Mesenchymal stem cell (in vitro differentiated cells and primary cell): Measurements from ENCODE around the gene RAB11FIP4.

ENCODE experiments used
- DNase-seq: peaks from one replicate; pipeline ENCODE4 v3.0.0-alpha.2; 2013
- H2AFZ ChIP-seq: one replicate; pipeline ENCODE4 v1.6.1; 2013; ENCODE audit warnings: low read depth, mild to moderate bottlenecking, control low read depth, inconsistent platforms, low read length, moderate library complexity
- H2AK5ac ChIP-seq: 2 replicates; pipeline ENCODE4 v1.6.1; 2013; ENCODE audit warnings: low read length, moderate library complexity, mild to moderate bottlenecking, inconsistent platforms; ENCODE audit not compliant: severe bottlenecking
- H2BK120ac ChIP-seq: one replicate; pipeline ENCODE4 v1.6.1; 2013; ENCODE audit warnings: low read depth, mild to moderate bottlenecking, inconsistent platforms, low read length, moderate library complexity
- H2BK12ac ChIP-seq, 2 experiments: one replicate each; pipeline ENCODE4 v1.6.1; 2013; ENCODE audit warnings: inconsistent platforms in 2 of 2, low read length in 2 of 2, mild to moderate bottlenecking in 2 of 2, moderate library complexity in 2 of 2, control low read depth in 1 of 2
- H2BK15ac ChIP-seq: one replicate; pipeline ENCODE4 v1.6.1; 2013; ENCODE audit warnings: mild to moderate bottlenecking, low read depth, inconsistent platforms; ENCODE audit not compliant: poor library complexity, severe bottlenecking
- H2BK5ac ChIP-seq: 2 replicates; pipeline ENCODE4 v1.6.1; 2013; ENCODE audit warnings: low read depth, mild to moderate bottlenecking, low read length, control low read depth, inconsistent platforms; ENCODE audit not compliant: poor library complexity, severe bottlenecking
- H3K14ac ChIP-seq, 2 experiments: one replicate each; pipeline ENCODE4 v1.6.1; 2013; ENCODE audit warnings: inconsistent platforms in 2 of 2, low read length in 2 of 2, control low read depth in 1 of 2, mild to moderate bottlenecking in 1 of 2, moderate library complexity in 1 of 2
- H3K18ac ChIP-seq, 2 experiments: one replicate each; pipeline ENCODE4 v1.6.1; 2013; ENCODE audit warnings: inconsistent platforms in 2 of 2, low read length in 2 of 2, control low read depth in 1 of 2, low read depth in 1 of 2, mild to moderate bottlenecking in 1 of 2
- H3K23ac ChIP-seq, 2 experiments: one replicate each; pipeline ENCODE4 v1.6.1; 2013; ENCODE audit warnings: inconsistent platforms in 2 of 2, low read length in 2 of 2, mild to moderate bottlenecking in 2 of 2, moderate library complexity in 2 of 2, control low read depth in 1 of 2
- H3K27ac ChIP-seq: 2 replicates; pipeline ENCODE4 v1.5.1; 2013; ENCODE audit warnings: mild to moderate bottlenecking, moderate library complexity, low read length, control low read depth, inconsistent platforms; ENCODE audit not compliant: poor library complexity, severe bottlenecking
- H3K27me3 ChIP-seq, 2 experiments: 2 replicates each; pipeline versions ENCODE4 v1.6.1 to v1.7.0; 2013; ENCODE audit warnings: low read length in 2 of 2, mild to moderate bottlenecking in 2 of 2, moderate library complexity in 2 of 2, control low read depth in 1 of 2, inconsistent platforms in 1 of 2; ENCODE audit not compliant: control insufficient read depth in 1 of 2, insufficient read depth in 1 of 2
- H3K36me3 ChIP-seq, 2 experiments: 2 replicates each; pipeline versions ENCODE4 v1.6.1 to v1.7.0; 2013; ENCODE audit warnings: low read length in 2 of 2, control low read depth in 1 of 2, inconsistent platforms in 1 of 2, low read depth in 1 of 2, mild to moderate bottlenecking in 1 of 2; ENCODE audit not compliant: insufficient read depth in 2 of 2, control insufficient read depth in 1 of 2
- H3K4ac ChIP-seq, 2 experiments: one replicate each; pipeline ENCODE4 v1.6.1; 2013; ENCODE audit warnings: inconsistent platforms in 2 of 2, low read length in 2 of 2, mild to moderate bottlenecking in 2 of 2, moderate library complexity in 2 of 2, control low read depth in 1 of 2, low read depth in 1 of 2
- H3K4me1 ChIP-seq: 2 replicates; pipeline ENCODE4 v1.6.1; 2013; ENCODE audit warnings: low read depth, low read length, control low read depth; ENCODE audit not compliant: control insufficient read depth, insufficient read depth
- H3K4me2 ChIP-seq: 2 replicates; pipeline ENCODE4 v1.6.1; 2013; ENCODE audit warnings: low read length, mild to moderate bottlenecking, inconsistent platforms; ENCODE audit not compliant: poor library complexity, severe bottlenecking
- H3K4me3 ChIP-seq, 2 experiments: 2 replicates each; pipeline versions ENCODE4 v1.5.1 to v1.7.0; 2013; ENCODE audit warnings: low read length in 2 of 2, mild to moderate bottlenecking in 2 of 2, control low read depth in 1 of 2, low read depth in 1 of 2; ENCODE audit not compliant: insufficient read depth in 1 of 2
- H3K79me1 ChIP-seq: replicated peaks from 2 replicates; pipeline ENCODE4 v1.6.1; 2013; ENCODE audit warnings: mild to moderate bottlenecking, control low read depth, low read length, inconsistent platforms; ENCODE audit not compliant: poor library complexity, severe bottlenecking
- H3K9ac ChIP-seq: 2 replicates; pipeline ENCODE4 v1.7.0; 2013; ENCODE audit warnings: mild to moderate bottlenecking, low read length, moderate library complexity
- H3K9me3 ChIP-seq: 2 replicates; pipeline ENCODE4 v1.7.0; 2013; ENCODE audit warnings: mild to moderate bottlenecking, low read length; ENCODE audit not compliant: control insufficient read depth
- H4K8ac ChIP-seq: one replicate; pipeline ENCODE4 v1.6.1; 2013; ENCODE audit warnings: inconsistent platforms, mild to moderate bottlenecking, low read length, moderate library complexity
- H4K91ac ChIP-seq: one replicate; pipeline ENCODE4 v1.6.1; 2013; ENCODE audit warnings: mild to moderate bottlenecking, low read length, inconsistent platforms
- WGBS: methylation state at CpG from one replicate; pipeline ENCODE4 v1.1.7; 2013; ENCODE audit warnings: mixed read lengths; 5-methylcytosine and 5-hydroxymethylcytosine counted together

RAB11FIP4 gene

DNA sequence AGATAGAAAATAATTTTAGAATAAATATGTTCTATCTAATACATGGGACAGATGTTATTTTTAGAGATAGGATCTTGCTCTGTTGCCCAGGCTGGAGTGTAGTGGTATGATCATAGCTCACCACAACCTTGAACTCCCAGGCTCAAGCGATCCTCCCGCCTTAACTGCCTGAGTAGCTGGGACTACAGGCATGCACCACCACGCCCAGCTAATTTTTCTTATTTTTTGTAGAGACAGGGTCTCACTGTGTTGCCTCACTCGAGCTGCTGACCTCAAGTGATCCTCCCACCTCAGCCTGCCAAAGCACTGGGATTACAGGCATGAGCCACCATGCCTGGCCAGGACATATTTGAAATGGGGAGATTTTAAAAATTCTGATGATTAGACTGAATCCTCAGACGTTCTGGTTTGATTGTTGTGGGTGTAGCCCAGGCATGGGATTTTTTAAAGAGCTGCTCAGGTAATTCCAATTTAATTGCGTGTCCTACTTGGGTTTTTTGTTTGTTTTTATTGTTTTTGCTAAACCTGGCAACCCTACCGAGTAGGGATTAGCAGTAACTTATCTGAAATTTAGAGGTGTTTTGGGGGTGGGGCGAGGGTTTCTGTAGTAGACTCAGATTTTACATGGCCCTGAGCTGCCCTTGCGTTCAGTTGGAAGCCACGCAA lies 142.9 kb downstream of the RAB11FIP4 start:
- DNase-seq: no peak
- H3K23ac ChIP-seq: no peak overlapping the region
- no peak overlapping the region for H2AK5ac ChIP-seq
- H3K18ac ChIP-seq: no peak overlapping the region
- H3K9me3 ChIP-seq: no peaks in the 10 kb centered on the region
- no peak overlapping the region for H3K14ac ChIP-seq
- peak overlapping the region; percentile 43 for H3K9ac ChIP-seq
- H4K8ac ChIP-seq: no peak overlapping the region
- no peak overlapping the region for H2BK12ac ChIP-seq
- H3K4me3 ChIP-seq: no peak overlapping the region
- H2BK120ac ChIP-seq: no peak overlapping the region
- H3K36me3 ChIP-seq: no peaks in the 10 kb centered on the region
- no peak overlapping the region for H3K4me2 ChIP-seq
- H3K4ac ChIP-seq: no peak overlapping the region
- H3K79me1 ChIP-seq: no peaks in the 10 kb centered on the region
- no peak overlapping the region for H3K27ac ChIP-seq
- no peak overlapping the region for H2BK15ac ChIP-seq
- peaks cover 20% of the 10 kb centered on the region for H3K4me1 ChIP-seq
- no peak overlapping the region for H4K91ac ChIP-seq
- no peak overlapping the region for H2BK5ac ChIP-seq
- no peak overlapping the region for H2AFZ ChIP-seq
- H3K27me3 ChIP-seq: peaks cover 3 to 4% of the 10 kb centered on the region in 2 experiments
- WGBS: 78% methylated on average over 10 of the region's 10 CpGs

DNA sequence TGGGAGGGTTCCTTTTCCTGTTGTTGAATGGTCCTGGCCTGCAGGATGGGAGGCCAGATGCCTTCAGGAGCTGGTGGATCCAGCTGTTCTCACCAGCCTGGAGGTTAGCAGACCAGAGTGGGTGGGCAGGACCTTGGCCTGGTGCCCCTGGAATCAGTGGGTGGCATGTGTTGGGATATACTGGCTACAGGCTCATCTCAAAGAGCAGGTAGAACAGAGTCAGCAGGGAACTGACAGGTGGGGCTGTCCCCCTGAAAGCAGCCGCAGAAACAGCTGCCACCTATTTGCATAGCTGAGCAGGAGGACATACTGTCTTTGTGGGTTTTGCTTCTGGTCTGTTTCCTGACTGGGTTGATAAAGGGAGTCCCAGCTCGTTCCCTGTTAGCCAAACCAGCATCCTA lies 144.1 kb downstream of the RAB11FIP4 start:
- H3K9me3 ChIP-seq: no peaks in the 10 kb centered on the region

DNA sequence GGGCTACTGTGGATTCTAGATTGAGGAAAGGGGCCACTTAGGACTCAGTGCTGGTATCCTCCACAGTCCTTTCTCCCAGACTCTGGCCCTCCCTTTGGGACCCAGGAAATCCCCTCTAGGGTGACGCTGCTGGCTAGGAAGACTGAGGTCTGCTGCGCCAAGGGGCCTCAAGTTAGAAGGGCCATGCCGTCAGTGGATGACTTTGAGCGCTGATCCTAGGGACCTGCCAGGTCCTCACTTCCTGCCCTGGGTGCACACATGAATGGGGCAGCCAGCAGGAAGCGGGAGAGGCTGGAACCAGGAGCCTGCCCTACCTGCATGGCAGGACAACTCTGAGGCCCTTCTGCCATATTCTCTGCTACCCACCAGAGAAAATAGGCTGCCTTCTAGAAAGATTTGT lies 145.0 kb downstream of the RAB11FIP4 start:
- no peak overlapping the region for H2BK15ac ChIP-seq
- H3K36me3 ChIP-seq: no peaks in the 10 kb centered on the region
- H3K9ac ChIP-seq: no peak overlapping the region
- peaks cover 20% of the 10 kb centered on the region for H3K4me1 ChIP-seq
- H3K27ac ChIP-seq: no peak overlapping the region
- H3K23ac ChIP-seq: no peak overlapping the region
- no peaks in the 10 kb centered on the region for H3K79me1 ChIP-seq
- no peak overlapping the region for H2AK5ac ChIP-seq
- H2BK5ac ChIP-seq: no peak overlapping the region
- no peak overlapping the region for H3K18ac ChIP-seq
- no peaks in the 10 kb centered on the region for H3K9me3 ChIP-seq
- peaks cover 0 to 3% of the 10 kb centered on the region in 2 experiments for H3K27me3 ChIP-seq
- no peak overlapping the region for H3K4me2 ChIP-seq
- H2AFZ ChIP-seq: no peak overlapping the region
- no peak overlapping the region for H3K4me3 ChIP-seq
- no peak overlapping the region for H2BK120ac ChIP-seq
- DNase-seq: no peak
- no peak overlapping the region for H4K91ac ChIP-seq
- H2BK12ac ChIP-seq: no peak overlapping the region
- no peak overlapping the region for H4K8ac ChIP-seq
- no peak overlapping the region for H3K14ac ChIP-seq
- 96% methylated on average over 5 of the region's 5 CpGs for WGBS
- no peak overlapping the region for H3K4ac ChIP-seq

More for the DNA sequence above, 144.1 kb downstream of the RAB11FIP4 start:
- Histone ChIP-seq H3K4me1 (peaks cover 20% of the 10 kb centered on the region), H3K4ac (no peak overlapping the region), H4K8ac (no peak overlapping the region), H3K27me3 (peaks cover 0 to 3% of the 10 kb centered on the region in 2 experiments), H2BK12ac (no peak overlapping the region), H3K4me2 (no peak overlapping the region), H2BK15ac (no peak overlapping the region), H4K91ac (no peak overlapping the region), H3K27ac (no peak overlapping the region), H3K79me1 (no peaks in the 10 kb centered on the region), H3K36me3 (no peaks in the 10 kb centered on the region), H3K14ac (no peak overlapping the region), H3K18ac (no peak overlapping the region), H2BK120ac (no peak overlapping the region), H2AFZ (no peak overlapping the region), H3K4me3 (no peak overlapping the region), H3K23ac (no peak overlapping the region), H2BK5ac (no peak overlapping the region), H2AK5ac (no peak overlapping the region), H3K9ac (no peak overlapping the region)
- 57% methylated on average over 1 of the region's 2 CpGs for WGBS
- no peak for DNase-seq

GRCh38 chr17:31537565-31538011 lies 146.1 kb downstream of the RAB11FIP4 start:
- DNase-seq: no peak
- Histone ChIP-seq H4K8ac (no peak overlapping the region), H3K23ac (no peak overlapping the region), H3K4me1 (peaks cover 17% of the 10 kb centered on the region), H3K9me3 (no peaks in the 10 kb centered on the region), H3K4me3 (no peak overlapping the region), H4K91ac (no peak overlapping the region), H3K27ac (no peak overlapping the region), H2AK5ac (no peak overlapping the region), H2AFZ (no peak overlapping the region), H3K9ac (no peak overlapping the region), H2BK120ac (no peak overlapping the region), H2BK12ac (no peak overlapping the region), H2BK5ac (no peak overlapping the region), H3K27me3 (peaks cover 0 to 3% of the 10 kb centered on the region in 2 experiments), H3K4ac (no peak overlapping the region), H3K18ac (no peak overlapping the region), H2BK15ac (no peak overlapping the region), H3K4me2 (no peak overlapping the region), H3K36me3 (no peaks in the 10 kb centered on the region), H3K79me1 (no peaks in the 10 kb centered on the region), H3K14ac (no peak overlapping the region)
- WGBS: 91% methylated on average over 9 of the region's 9 CpGs
